Frontal cortex (tissue), 4 donors: ENCODE data around the gene CORO1C. TPM values are rescaled to one million over a fixed set of nuclear protein-coding genes. Genes with fewer than 3 reads are reported as not detected.
"Not testable (repeated sequence)": the region's sequence is repeated elsewhere in the genome, so short reads cannot be mapped to it uniquely, and the experiment has no call there.

ENCODE experiments used
- DNase-seq, 2 donors: peaks; one replicate each; pipeline ENCODE4 v3.0.0; 2012; ENCODE audit warnings: low spot score in 2 of 2
- FAIRE-seq: peaks from 2 replicates; lab custom pipeline; 2012; peaks lifted over from hg19 to GRCh38; lab: Jason Lieb, UNC
- total RNA-seq: library from RNA; depleted of rRNA; stranded (reverse); fragments of >200 nt; gene quantifications from one replicate; pipeline ENCODE4 v1.2.3, GENCODE V29; 2014
- donor health status: control.
- donor health status: control.
- donor health status: control.

Gene CORO1C
- total RNA-seq, 1 donor from 2014 or later, result 171 TPM

- DNase-seq (no peak), FAIRE-seq (no peak)
These were observed 104.0 kb downstream of the CORO1C start for GRCh38 chr12:108627134-108627920.

- DNase-seq (no peak), FAIRE-seq (no peak)
These were observed 106.1 kb downstream of the CORO1C start for GRCh38 chr12:108625228-108625627.

- FAIRE-seq, result no peak
- DNase-seq, result no peak
These were observed 107.7 kb downstream of the CORO1C start for GRCh38 chr12:108623577-108623976.

- no peak for FAIRE-seq
- DNase-seq, result no peak
These were observed 108.3 kb downstream of the CORO1C start for GRCh38 chr12:108622921-108623514.

GRCh38 chr12:108622421-108622820, 108.9 kb downstream of the CORO1C start:
- DNase-seq, result no peak
- no peak for FAIRE-seq

GRCh38 chr12:108621161-108621560, 110.2 kb downstream of the CORO1C start:
- no peak for DNase-seq

GRCh38 chr12:108620236-108620879, 111.0 kb downstream of the CORO1C start:
- DNase-seq, result no peak

More at GRCh38 chr12:108621161-108621560, 110.2 kb downstream of the CORO1C start:
- no peak for FAIRE-seq

GRCh38 chr12:108619369-108620160, 111.8 kb downstream of the CORO1C start:
- FAIRE-seq (no peak), DNase-seq (no peak)

More at GRCh38 chr12:108620236-108620879, 111.0 kb downstream of the CORO1C start:
- FAIRE-seq, result no peak

- FAIRE-seq, DNase-seq: not testable (repeated sequence)
These were observed 112.4 kb downstream of the CORO1C start for GRCh38 chr12:108618953-108619274.

- DNase-seq (peak; percentile 66 to 89), FAIRE-seq (no peak)
These were observed 113.0 kb downstream of the CORO1C start for GRCh38 chr12:108618079-108618952.

GRCh38 chr12:108616941-108617858, 114.1 kb downstream of the CORO1C start:
- DNase-seq, result no peak
- FAIRE-seq, result no peak

GRCh38 chr12:108616359-108616758, 115.0 kb downstream of the CORO1C start:
- FAIRE-seq, result no peak
- DNase-seq, result no peak

- DNase-seq (no peak), FAIRE-seq (no peak)
These were observed 115.4 kb downstream of the CORO1C start for GRCh38 chr12:108615918-108616317.

GRCh38 chr12:108614639-108615038, 116.7 kb downstream of the CORO1C start:
- FAIRE-seq (no peak), DNase-seq (no peak)

GRCh38 chr12:108614041-108614440, 117.3 kb downstream of the CORO1C start:
- no peak for DNase-seq

GRCh38 chr12:108613548-108613947, 117.8 kb downstream of the CORO1C start:
- no peak for FAIRE-seq

More at GRCh38 chr12:108614041-108614440, 117.3 kb downstream of the CORO1C start:
- no peak for FAIRE-seq

GRCh38 chr12:108612788-108613282, 118.5 kb downstream of the CORO1C start:
- no peak for DNase-seq

More at GRCh38 chr12:108613548-108613947, 117.8 kb downstream of the CORO1C start:
- no peak for DNase-seq

GRCh38 chr12:108611884-108612415, 119.4 kb downstream of the CORO1C start:
- no peak for DNase-seq
- FAIRE-seq, result no peak

More at GRCh38 chr12:108612788-108613282, 118.5 kb downstream of the CORO1C start:
- FAIRE-seq, result no peak
